B cell (primary cell): ENCODE data around the gene PARK7. TPM values are rescaled to one million over a fixed set of nuclear protein-coding genes. Genes with fewer than 3 reads are reported as not detected.

Experiments used
- ATAC-seq: fragments of 200-7000 bp; cut with Tn5 transposase; one replicate; pipeline ENCODE4 v1.10.0; 2021; ENCODE audit warnings: low read depth, mild to moderate bottlenecking, moderate number of reproducible peaks, moderate library complexity
- CTCF ChIA-PET: fragments of 350-600 bp; sonication (Branson Sonifier 250); formaldehyde crosslinking; loops from one replicate; lab custom pipeline; 2021; ENCODE audit warnings: antibody characterized with exemption, inconsistent platforms; lab: Charles Lee
- POLR2A ChIA-PET: fragments of 350-600 bp; sonication (Branson Sonifier 250); formaldehyde crosslinking; loops from one replicate; lab custom pipeline; 2021; ENCODE audit warnings: antibody characterized with exemption; lab: Charles Lee
- DNase-seq: peaks from one replicate; pipeline ENCODE4 v3.0.0; 2013
- H2AFZ ChIP-seq: 2 replicates; pipeline ENCODE4 v1.6.1; 2012; ENCODE audit warnings: mild to moderate bottlenecking, low read depth, low read length; ENCODE audit not compliant: insufficient read depth, poor library complexity, severe bottlenecking
- H3K27ac ChIP-seq, 2 donors: 1 replicate in 1 of 2; 2 replicates in 1 of 2; pipeline ENCODE4 v1.5.1; 2012 to 2013; ENCODE audit warnings: low read length in 2 of 2, mild to moderate bottlenecking in 2 of 2, moderate library complexity in 1 of 2
- H3K27me3 ChIP-seq, 4 experiments: fragments of 200-600 bp in 1 of 4; sonication (generic) in 1 of 4; replicated peaks in 1 of 4; 1 replicate in 2 of 4; 2 replicates in 2 of 4; pipeline versions ENCODE4 v1.6.1 to v1.7.0; 2013 to 2016; ENCODE audit warnings: low read length in 3 of 4, mild to moderate bottlenecking in 2 of 4, mixed read lengths in 1 of 4, moderate library complexity in 1 of 4; ENCODE audit not compliant: insufficient read depth in 4 of 4, control insufficient read depth in 3 of 4; ENCODE audit errors: control extremely low read depth in 1 of 4
- H3K36me3 ChIP-seq, 2 experiments: replicated peaks in 1 of 2; 1 replicate in 1 of 2; 2 replicates in 1 of 2; pipeline versions ENCODE4 v1.6.1 to v1.7.1; 2013; ENCODE audit warnings: low read length in 1 of 2; ENCODE audit not compliant: insufficient read depth in 2 of 2, control insufficient read depth in 1 of 2; ENCODE audit errors: control extremely low read depth in 1 of 2, extremely low read depth in 1 of 2
- H3K4me1 ChIP-seq, 2 donors: fragments of 200-600 bp in 1 of 2; sonication (generic) in 1 of 2; 1 replicate in 1 of 2; 2 replicates in 1 of 2; pipeline versions ENCODE4 v1.5.1 to v1.6.1; 2013 to 2017; ENCODE audit warnings: low read length in 2 of 2; ENCODE audit not compliant: control insufficient read depth in 2 of 2, insufficient read depth in 2 of 2
- H3K4me2 ChIP-seq: replicated peaks from 2 replicates; pipeline ENCODE3; 2012; ENCODE audit warnings: mild to moderate bottlenecking, low read depth, low read length; ENCODE audit not compliant: poor library complexity, severe bottlenecking
- H3K4me3 ChIP-seq, 5 experiments: fragments of 200-600 bp in 1 of 5; sonication (generic) in 1 of 5; 1 replicate in 3 of 5; 2 replicates in 2 of 5; pipeline versions ENCODE4 v1.5.1 to v1.7.0; 2011 to 2016; ENCODE audit warnings: low read length in 4 of 5, mild to moderate bottlenecking in 4 of 5, low read depth in 2 of 5, control low read depth in 1 of 5, moderate library complexity in 1 of 5; ENCODE audit not compliant: insufficient read depth in 1 of 5; ENCODE audit errors: control extremely low read depth in 1 of 5, extremely low read depth in 1 of 5
- H3K79me2 ChIP-seq: fragments of 200-600 bp; sonication (generic); one replicate; pipeline ENCODE4 v1.6.0; 2016; ENCODE audit warnings: low read length; ENCODE audit not compliant: control insufficient read depth, insufficient read depth
- H3K9ac ChIP-seq: fragments of 200-600 bp; sonication (generic); 2 replicates; pipeline ENCODE4 v1.6.1; 2017; ENCODE audit warnings: mild to moderate bottlenecking, low read length, moderate library complexity
- H3K9me3 ChIP-seq, 3 donors: one replicate each; pipeline versions ENCODE4 v1.6.1 to v1.7.1; 2013; ENCODE audit warnings: low read length in 2 of 3; ENCODE audit not compliant: control insufficient read depth in 2 of 3, insufficient read depth in 1 of 3; ENCODE audit errors: control extremely low read depth in 1 of 3
- H4K20me1 ChIP-seq: 2 replicates; pipeline ENCODE4 v1.6.0; 2012; ENCODE audit warnings: mild to moderate bottlenecking, low read length; ENCODE audit not compliant: insufficient read depth, control insufficient read depth, poor library complexity, severe bottlenecking
- H3K27ac Mint-ChIP-seq: one replicate; pipeline ENCODE4 v1.8.0; 2021; ENCODE audit warnings: mixed read lengths
- H3K27me3 Mint-ChIP-seq: one replicate; pipeline ENCODE4 v1.8.0; 2021; ENCODE audit warnings: mixed read lengths
- H3K4me1 Mint-ChIP-seq: one replicate; pipeline ENCODE4 v1.8.0; 2021; ENCODE audit warnings: mixed read lengths
- H3K4me3 Mint-ChIP-seq: one replicate; pipeline ENCODE4 v1.8.0; 2021; ENCODE audit warnings: mixed read lengths
- H3K9me3 Mint-ChIP-seq: one replicate; pipeline ENCODE4 v1.8.0; 2022; ENCODE audit warnings: mixed read lengths; ENCODE audit not compliant: insufficient read depth
- CTCF ChIP-seq: fragments of 200-600 bp; IDR thresholded peaks from one replicate; pipeline ENCODE4 v1.8.0; 2022; ENCODE audit warnings: antibody characterized with exemption, mild to moderate bottlenecking
- EZH2 ChIP-seq: IDR thresholded peaks from 2 replicates; pipeline ENCODE4 v1.6.1; 2012; ENCODE audit warnings: borderline replicate concordance, low read depth, mild to moderate bottlenecking, moderate library complexity, low read length; ENCODE audit not compliant: insufficient read depth, poor library complexity, severe bottlenecking
- WGBS: methylation state at CpG from one replicate; pipeline ENCODE4 v1.1.5; 2013; ENCODE audit warnings: missing lambda C conversion rate; ENCODE audit not compliant: insufficient coverage; 5-methylcytosine and 5-hydroxymethylcytosine counted together
- intact Hi-C: fragments of 100-400 bp; cut with micrococcal nuclease; formaldehyde crosslinking; loops from one replicate; pipeline ENCODE4 v1.10.0; 2022
- polyA plus RNA-seq: library from polyadenylated mRNA; depleted of rRNA; stranded (reverse); fragments of >200 nt; gene quantifications from 2 replicates; pipeline ENCODE4 v1.2.3, GENCODE V29; 2012
- total RNA-seq, 2 donors: library from RNA; stranded (reverse); fragments of 120-200 nt in 1 of 2; gene quantifications; 1 replicate in 1 of 2; 2 replicates in 1 of 2; pipeline versions ENCODE4 v1.2.3 to v1.2.4, GENCODE V29; 2013 to 2022

Gene PARK7
- total and polyA plus RNA-seq, 2 donors (not counting 1 experiment from before 2014, with no cell fraction given), result 63.9 to 118 TPM

- Mint-ChIP-seq H3K4me1 (peaks cover 7% of the 10 kb centered on the region), H3K27ac (no peak overlapping the region), H3K27me3 (peaks cover 23% of the 10 kb centered on the region), H3K4me3 (no peak overlapping the region), H3K9me3 (no peaks in the 10 kb centered on the region)
- Histone ChIP-seq H2AFZ (no peak overlapping the region), H4K20me1 (no peaks in the 10 kb centered on the region), H3K4me1 (peaks cover 12 to 16% of the 10 kb centered on the region in 2 donors), H3K9ac (no peak overlapping the region), H3K79me2 (no peaks in the 10 kb centered on the region), H3K4me2 (no peak overlapping the region), H3K9me3 (no peaks in the 10 kb centered on the region), H3K36me3 (no peaks in the 10 kb centered on the region), H3K27me3 (peaks cover 0 to 13% (median 0%) of the 10 kb centered on the region in 4 experiments), H3K27ac (no peak overlapping the region), H3K4me3 (no peak overlapping the region)
- intact Hi-C loops, result no loop called here
- ATAC-seq, result no peak
- ChIA-PET CTCF (no interaction called here), POLR2A (no interaction called here)
- TF ChIP-seq EZH2 (no peak), CTCF (no peak)
- no peak for DNase-seq
- 95% methylated on average over 12 of the region's 15 CpGs for WGBS
These were observed 28.9 kb upstream of the PARK7 start for GRCh38 chr1:7932524-7933138.

- peaks cover 24% of the 10 kb centered on the region for H3K4me1 Mint-ChIP-seq
- H3K9me3 ChIP-seq, result no peaks in the 10 kb centered on the region
- intact Hi-C loops, result no loop called here
- no peak overlapping the region for H3K4me2 ChIP-seq
- peaks cover 15 to 24% of the 10 kb centered on the region in 2 donors for H3K4me1 ChIP-seq
- ChIA-PET CTCF (no interaction called here), POLR2A (no interaction called here)
- no peak overlapping the region for H3K27ac ChIP-seq
- no peak overlapping the region for H3K4me3 Mint-ChIP-seq
- H3K27me3 Mint-ChIP-seq, result peaks cover 52% of the 10 kb centered on the region
- no peak overlapping the region for H3K9ac ChIP-seq
- H3K27me3 ChIP-seq, result peaks cover 0 to 35% (median 17%) of the 10 kb centered on the region in 4 experiments
- DNase-seq (no peak), ATAC-seq (no peak)
- TF ChIP-seq CTCF (no peak), EZH2 (no peak)
- no peak overlapping the region for H2AFZ ChIP-seq
- H3K4me3 ChIP-seq, result no peak overlapping the region
- 92% methylated on average over 2 of the region's 3 CpGs for WGBS
- no peak overlapping the region for H3K27ac Mint-ChIP-seq
- no peaks in the 10 kb centered on the region for H3K9me3 Mint-ChIP-seq
- no peaks in the 10 kb centered on the region for H3K79me2 ChIP-seq
- no peaks in the 10 kb centered on the region for H3K36me3 ChIP-seq
- H4K20me1 ChIP-seq, result no peaks in the 10 kb centered on the region
These were observed 23.4 kb upstream of the PARK7 start for GRCh38 chr1:7938070-7938469.
